ENCODE data around the gene ADAMTS14. TPM values are rescaled to one million over a fixed set of nuclear protein-coding genes. Genes with fewer than 3 reads are reported as not detected.

ADAMTS14 gene
- total RNA-seq, 1 experiment from 2014 or later = not detected

DNA sequence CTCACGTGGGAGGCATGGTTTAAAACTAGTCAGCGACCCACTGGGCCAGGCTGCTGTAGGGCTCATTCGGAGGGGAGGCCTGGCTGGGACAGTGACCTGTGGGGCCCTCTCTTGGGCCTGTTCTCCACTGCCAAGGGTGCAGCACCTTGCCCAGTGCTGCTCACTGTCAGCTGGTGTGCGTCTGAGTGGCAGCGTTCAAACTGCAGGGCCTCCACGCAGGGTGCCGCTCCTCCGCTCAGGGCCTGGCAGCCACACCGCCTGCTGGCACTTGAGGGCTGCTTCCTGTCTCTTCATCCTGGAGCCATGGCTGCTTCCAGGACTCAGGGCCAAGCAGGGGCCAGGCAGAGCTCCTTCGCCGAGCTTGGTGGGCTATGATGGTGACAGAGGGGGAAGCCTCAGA is 18.3 kb downstream of the ADAMTS14 start:
- intact Hi-C loops (cut with micrococcal nuclease; ENCODE audit: unreplicated experiment) = no loop called here
- no peaks in the 10 kb centered on the region for H3K27me3 ChIP-seq (replicated peaks; ENCODE audit: control insufficient read depth, insufficient read depth, low read length)
- H3K36me3 ChIP-seq (ENCODE audit: control insufficient read depth, insufficient read depth, low read length) = no peaks in the 10 kb centered on the region
- H3K27ac Mint-ChIP-seq (ENCODE audit: unreplicated experiment) = no peak overlapping the region
- no peak overlapping the region for H3K4me3 ChIP-seq (ENCODE audit: low read depth, low read length)
- no peak for TF ChIP-seq CTCF (IDR thresholded peaks at IDR 0.05; ENCODE audit: insufficient read depth in 1 of 2, low read depth in 1 of 2, low read length in 1 of 2, severe bottlenecking in 1 of 2, unreplicated experiment in 1 of 2)
- H3K9me3 Mint-ChIP-seq (ENCODE audit: unreplicated experiment) = no peaks in the 10 kb centered on the region
- H3K36me3 Mint-ChIP-seq (ENCODE audit: insufficient read depth, unreplicated experiment) = peaks cover 5% of the 10 kb centered on the region
- no peak overlapping the region for H3K4me3 Mint-ChIP-seq (ENCODE audit: unreplicated experiment)
- CTCF ChIA-PET = no interaction called here
- peaks cover 8% of the 10 kb centered on the region for H3K27me3 Mint-ChIP-seq (ENCODE audit: insufficient read depth, unreplicated experiment)
- no peaks in the 10 kb centered on the region for H3K4me1 ChIP-seq
- POLR2A ChIA-PET = no interaction called here
- no peak for DNase-seq
- BruUV-seq (replicated peaks) = no TSS peak
- H3K4me1 Mint-ChIP-seq (ENCODE audit: low read depth, unreplicated experiment) = no peaks in the 10 kb centered on the region
- H3K9me3 ChIP-seq = peaks cover 8% of the 10 kb centered on the region; the same call in 1 of the 2 replicates

DNA sequence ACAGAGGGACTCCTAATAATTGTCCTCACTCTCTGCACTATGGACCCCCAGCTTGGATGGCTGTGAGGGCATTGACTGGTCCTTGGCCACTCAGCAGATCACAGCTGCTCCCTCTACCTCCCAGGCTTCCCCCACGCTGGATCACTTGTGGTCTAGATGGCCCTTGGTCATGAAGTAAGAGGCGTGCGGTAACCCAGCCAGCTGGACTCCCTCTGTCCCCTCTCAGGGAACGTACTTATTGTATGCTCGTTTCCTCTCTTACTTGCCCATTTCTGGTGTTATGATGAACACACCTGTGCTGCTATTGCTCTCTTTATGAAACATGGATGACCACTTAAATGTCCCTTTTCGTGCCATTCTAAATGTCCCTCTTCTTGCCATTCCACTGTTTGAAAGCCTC is 19.3 kb downstream of the ADAMTS14 start:
- BruUV-seq (replicated peaks) = no TSS peak
- H3K9me3 Mint-ChIP-seq (ENCODE audit: unreplicated experiment) = no peaks in the 10 kb centered on the region
- H3K9me3 ChIP-seq = peaks cover 8% of the 10 kb centered on the region; the same call in 1 of the 2 replicates
- H3K27me3 ChIP-seq (replicated peaks; ENCODE audit: control insufficient read depth, insufficient read depth, low read length) = no peaks in the 10 kb centered on the region
- H3K4me1 ChIP-seq = no peaks in the 10 kb centered on the region
- ChIA-PET POLR2A (no interaction called here), CTCF (interaction anchor here (0.6 kb wide), 2 partner anchors 39 to 49 kb away, joined by 3 to 8 read pairs; no protein-coding TSS in a partner anchor)
- no peaks in the 10 kb centered on the region for H3K4me1 Mint-ChIP-seq (ENCODE audit: low read depth, unreplicated experiment)
- no peak overlapping the region for H3K4me3 ChIP-seq (ENCODE audit: low read depth, low read length)
- TF ChIP-seq CTCF (IDR thresholded peaks at IDR 0.05; ENCODE audit: insufficient read depth in 1 of 2, low read depth in 1 of 2, low read length in 1 of 2, severe bottlenecking in 1 of 2, unreplicated experiment in 1 of 2) = no peak
- intact Hi-C loops (cut with micrococcal nuclease; ENCODE audit: unreplicated experiment) = no loop called here
- no peak overlapping the region for H3K4me3 Mint-ChIP-seq (ENCODE audit: unreplicated experiment)
- H3K27me3 Mint-ChIP-seq (ENCODE audit: insufficient read depth, unreplicated experiment) = peaks cover 8% of the 10 kb centered on the region
- no peak overlapping the region for H3K27ac Mint-ChIP-seq (ENCODE audit: unreplicated experiment)
- no peak for DNase-seq
- H3K36me3 Mint-ChIP-seq (ENCODE audit: insufficient read depth, unreplicated experiment) = peaks cover 5% of the 10 kb centered on the region
- H3K36me3 ChIP-seq (ENCODE audit: control insufficient read depth, insufficient read depth, low read length) = no peaks in the 10 kb centered on the region

DNA sequence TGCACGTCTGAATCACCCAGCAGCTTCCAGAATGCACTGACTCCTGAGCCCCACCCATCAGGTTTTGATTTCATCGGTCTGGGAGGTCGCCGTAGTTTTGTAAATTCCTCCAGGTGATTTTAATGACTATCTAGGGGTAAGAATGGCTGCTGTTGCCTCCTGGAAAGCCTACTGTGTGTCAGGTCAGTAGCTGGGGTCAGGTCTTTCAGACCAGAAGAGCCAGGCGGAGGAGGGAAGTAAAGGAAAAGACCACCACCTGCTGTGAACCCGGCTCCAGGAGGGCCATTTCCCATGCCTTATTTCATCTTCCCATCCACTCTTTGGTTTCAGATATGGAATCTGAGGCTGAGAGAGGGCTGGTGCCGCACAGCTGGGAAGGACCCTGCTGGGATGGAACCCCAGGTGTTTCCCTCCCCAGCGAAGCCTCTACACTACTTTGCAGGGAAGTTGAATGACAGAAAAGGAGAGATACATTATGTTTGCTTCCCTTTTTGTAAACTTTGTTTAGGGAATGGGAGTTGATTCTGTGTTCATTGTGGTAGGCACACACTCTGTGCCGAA is 19.8 kb downstream of the ADAMTS14 start:
- Mint-ChIP-seq H3K9me3 (ENCODE audit: unreplicated experiment) (no peaks in the 10 kb centered on the region), H3K4me1 (ENCODE audit: low read depth, unreplicated experiment) (no peaks in the 10 kb centered on the region), H3K27me3 (ENCODE audit: insufficient read depth, unreplicated experiment) (peaks cover 8% of the 10 kb centered on the region), H3K27ac (ENCODE audit: unreplicated experiment) (no peak overlapping the region), H3K4me3 (ENCODE audit: unreplicated experiment) (no peak overlapping the region), H3K36me3 (ENCODE audit: insufficient read depth, unreplicated experiment) (peaks cover 5% of the 10 kb centered on the region)
- Histone ChIP-seq H3K4me1 (no peaks in the 10 kb centered on the region), H3K4me3 (ENCODE audit: low read depth, low read length) (no peak overlapping the region), H3K9me3 (peaks cover 8% of the 10 kb centered on the region; the same call in 1 of the 2 replicates), H3K36me3 (ENCODE audit: control insufficient read depth, insufficient read depth, low read length) (no peaks in the 10 kb centered on the region), H3K27me3 (replicated peaks; ENCODE audit: control insufficient read depth, insufficient read depth, low read length) (no peaks in the 10 kb centered on the region)
- intact Hi-C loops (cut with micrococcal nuclease; ENCODE audit: unreplicated experiment) = no loop called here
- ChIA-PET POLR2A (no interaction called here), CTCF (interaction anchor here (0.6 kb wide), 1 partner anchor 39 kb away, joined by 3 read pairs; no protein-coding TSS in a partner anchor)
- DNase-seq = no peak
- no peak for TF ChIP-seq CTCF (IDR thresholded peaks at IDR 0.05; ENCODE audit: insufficient read depth in 1 of 2, low read depth in 1 of 2, low read length in 1 of 2, severe bottlenecking in 1 of 2, unreplicated experiment in 1 of 2)
- no TSS peak for BruUV-seq (replicated peaks)

Data from Caco-2 (cell line).